HG02884 (cell line): ENCODE measurements around the gene ZNF682.
"Not testable (repeated sequence)": the region's sequence is repeated elsewhere in the genome, so short reads cannot be mapped to it uniquely, and the experiment has no call there.

Experiments used
- ATAC-seq: cut with Tn5 transposase; IDR thresholded peaks from one replicate; pipeline ENCODE4 v1.9.1; 2021; ENCODE audit warnings: mild to moderate bottlenecking, moderate library complexity; ENCODE audit not compliant: unreplicated experiment

The ZNF682 gene

DNA sequence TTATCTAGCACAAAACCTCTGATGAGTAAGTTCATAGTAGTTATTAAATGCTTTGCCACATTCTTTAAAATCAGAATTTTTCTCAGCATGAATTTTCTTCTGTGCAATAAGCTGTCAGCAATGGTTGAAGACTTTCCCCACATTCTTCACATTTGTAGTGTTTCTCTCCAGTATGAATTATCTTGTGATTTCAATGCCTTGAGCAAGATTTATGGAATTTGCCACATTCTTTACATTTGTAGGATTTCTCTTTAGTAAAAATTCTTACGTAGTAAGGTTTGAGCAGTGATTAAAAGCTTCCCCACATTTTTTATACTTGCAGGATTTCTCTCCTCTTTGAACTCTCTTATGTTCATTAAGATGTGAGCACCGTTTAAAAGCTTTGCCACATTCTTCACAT, 33.6 kb downstream of the ZNF682 start:
- no peak for ATAC-seq

DNA sequence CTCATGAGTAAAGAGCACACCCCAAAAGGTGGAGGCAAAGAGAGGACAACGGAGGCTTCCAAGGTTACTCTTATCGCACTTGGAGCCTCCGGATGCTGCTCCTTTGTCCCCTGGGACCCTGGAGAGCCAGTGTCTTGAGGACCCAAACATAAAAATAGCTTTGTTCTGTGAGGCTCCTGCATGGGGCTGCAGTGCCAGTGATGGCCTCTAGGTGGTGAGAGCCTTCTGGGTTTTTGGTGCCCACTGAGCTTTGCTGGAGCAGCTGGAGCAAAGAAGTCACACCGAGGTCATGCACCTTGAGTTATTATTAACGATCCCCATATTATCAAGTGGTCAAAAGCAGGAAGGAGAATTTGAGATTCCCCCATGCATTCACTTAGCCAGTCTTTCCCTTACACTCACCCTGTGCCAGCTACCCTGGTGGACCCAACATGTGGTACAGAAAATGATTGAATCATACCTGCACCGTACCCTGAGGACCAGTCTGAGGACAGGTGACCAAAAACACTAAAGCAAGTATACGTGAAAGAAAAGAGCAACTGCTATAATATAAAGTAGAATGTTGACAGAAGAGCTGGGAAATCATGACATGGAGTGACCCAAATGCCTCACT, 41.5 kb downstream of the ZNF682 start:
- no peak for ATAC-seq

DNA sequence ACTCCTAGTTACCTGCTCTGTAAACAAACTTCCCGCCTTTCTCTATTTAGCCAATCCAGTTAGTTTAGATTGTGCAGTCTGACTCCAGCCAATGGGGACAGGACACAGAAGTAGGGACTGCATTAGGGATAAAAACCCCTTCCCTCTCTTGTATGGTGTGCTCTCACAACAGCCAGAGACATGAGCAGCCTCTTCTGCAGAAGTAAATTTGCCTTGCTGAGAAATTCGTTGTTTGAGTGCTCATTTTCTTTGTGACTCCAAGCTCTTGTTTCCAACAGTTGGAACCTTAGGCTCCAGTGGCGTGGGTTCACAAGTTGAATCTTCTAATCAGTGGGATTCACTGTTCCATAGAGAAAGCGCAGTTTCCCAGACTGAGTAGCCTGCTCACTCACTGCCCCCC, 72.4 kb downstream of the ZNF682 start:
- ATAC-seq: no peak

DNA sequence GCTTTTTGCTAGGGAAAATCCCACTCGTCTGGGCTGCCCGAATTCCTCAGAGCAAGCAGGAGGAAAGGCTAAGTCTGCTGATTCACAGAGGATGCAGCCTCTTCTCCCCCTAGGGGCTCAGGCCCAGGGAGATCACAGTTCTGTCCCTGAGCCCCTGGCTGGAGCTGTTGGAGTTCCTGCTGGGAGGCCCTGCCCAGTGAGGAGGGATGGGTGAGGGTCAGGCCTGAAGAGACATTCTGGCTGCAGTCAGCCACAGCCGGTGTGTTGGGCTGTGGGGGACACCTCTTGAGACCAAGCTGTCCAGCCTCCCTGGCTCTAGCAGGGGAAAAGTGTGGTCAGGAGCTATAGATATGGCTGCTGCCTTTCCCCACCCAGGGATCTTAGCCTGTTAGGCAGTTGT, 73.2 kb downstream of the ZNF682 start:
- not testable (repeated sequence) for ATAC-seq

DNA sequence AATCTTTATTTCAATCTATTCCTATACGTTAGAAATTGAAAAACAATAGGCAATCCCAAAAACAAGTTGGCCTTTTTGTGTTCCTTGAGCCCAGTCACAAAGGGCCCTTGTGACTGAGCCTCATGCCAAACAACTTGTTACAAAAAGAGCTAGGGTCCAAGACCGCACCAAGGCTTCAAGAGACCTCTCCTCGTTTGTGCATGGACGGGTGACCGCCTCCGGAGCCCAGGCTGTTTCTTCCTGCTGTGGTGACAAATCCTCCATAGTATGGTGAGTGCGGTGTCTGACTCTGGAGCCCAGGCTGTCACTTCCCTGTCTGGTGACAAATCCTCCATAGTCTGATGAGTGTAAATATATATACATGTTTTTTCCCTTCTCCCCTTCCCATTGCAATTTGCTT, 74.9 kb downstream of the ZNF682 start:
- no peak for ATAC-seq

DNA sequence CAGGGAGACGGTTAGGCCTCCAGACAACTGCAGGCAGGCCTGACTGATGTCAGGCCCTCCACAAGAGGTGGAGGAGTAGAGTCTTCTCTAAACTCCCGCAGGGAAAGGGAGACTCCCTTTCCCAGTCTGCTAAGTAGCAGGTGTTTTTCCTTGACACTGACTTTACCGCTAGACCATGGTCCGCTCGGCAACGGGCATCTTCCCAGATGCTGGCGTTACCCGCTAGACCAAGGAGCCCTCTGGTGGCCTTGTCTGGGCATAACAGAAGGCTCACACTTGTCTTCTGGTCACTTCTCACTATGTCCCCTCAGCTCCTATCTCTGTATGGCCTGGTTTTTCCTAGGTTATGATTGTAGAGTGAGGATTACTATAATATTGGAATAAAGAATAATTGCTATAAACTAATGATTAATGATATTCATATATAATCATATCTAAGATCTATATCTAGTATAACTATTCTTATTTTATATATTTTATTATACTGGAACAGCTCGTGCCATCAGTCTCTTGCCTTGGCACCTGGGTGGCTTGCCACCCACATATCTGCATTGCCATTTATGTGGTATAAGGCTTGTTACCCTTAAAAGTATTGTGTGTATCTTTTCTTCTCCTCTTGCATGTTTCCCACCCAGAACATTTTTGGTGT, 80.0 kb downstream of the ZNF682 start:
- ATAC-seq: not testable (repeated sequence)

DNA sequence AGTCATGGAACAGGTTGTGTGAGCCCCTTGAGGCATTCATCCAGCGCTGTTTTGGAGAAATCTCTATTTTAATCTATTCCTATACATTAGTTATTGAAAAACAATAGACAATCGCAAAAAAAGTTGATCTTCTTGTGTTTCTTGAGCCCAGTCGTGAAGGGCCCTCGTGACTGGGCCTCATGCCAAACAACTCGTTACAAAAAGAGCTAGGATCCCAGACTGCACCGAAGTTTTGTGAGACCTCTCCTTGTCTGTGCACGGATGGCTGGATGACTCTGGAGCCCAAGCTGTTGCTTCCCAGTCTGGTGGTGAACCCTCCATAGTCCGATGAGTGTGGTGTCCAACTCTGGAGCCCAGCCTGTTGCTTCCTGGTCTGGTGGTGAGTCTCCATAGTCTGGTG, 81.5 kb downstream of the ZNF682 start:
- not testable (repeated sequence) for ATAC-seq

DNA sequence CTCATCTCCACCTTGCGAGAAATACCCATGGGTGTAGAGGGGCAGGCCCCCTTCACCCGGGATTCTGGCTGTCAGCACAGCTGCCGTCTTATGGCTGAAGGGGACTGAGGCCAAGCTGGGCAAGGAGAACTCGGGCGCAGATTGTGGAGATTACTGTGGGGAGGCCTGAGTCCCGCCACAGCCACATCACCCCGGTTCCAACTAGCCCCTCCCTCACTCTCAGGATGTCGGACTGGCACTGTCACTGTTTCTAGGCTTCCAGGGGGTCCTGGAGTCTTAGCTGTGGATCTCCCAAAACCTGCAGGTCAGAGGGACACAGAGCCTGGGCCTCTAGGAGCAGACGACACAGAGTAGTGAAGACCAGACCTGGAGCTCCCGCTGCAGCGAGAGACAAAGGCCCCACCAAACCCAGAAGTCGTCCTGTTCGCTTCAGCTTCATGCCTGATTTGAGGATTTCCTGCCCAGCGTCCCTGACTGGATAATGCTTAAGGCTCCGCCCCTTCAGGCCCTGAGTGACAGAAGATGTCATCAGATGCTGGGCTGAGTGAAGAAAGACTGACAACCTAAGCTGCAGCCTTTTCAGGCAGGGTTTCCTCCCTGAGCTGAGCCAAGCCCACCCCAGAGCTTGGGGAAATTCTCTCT, 82.8 kb downstream of the ZNF682 start:
- no peak for ATAC-seq

DNA sequence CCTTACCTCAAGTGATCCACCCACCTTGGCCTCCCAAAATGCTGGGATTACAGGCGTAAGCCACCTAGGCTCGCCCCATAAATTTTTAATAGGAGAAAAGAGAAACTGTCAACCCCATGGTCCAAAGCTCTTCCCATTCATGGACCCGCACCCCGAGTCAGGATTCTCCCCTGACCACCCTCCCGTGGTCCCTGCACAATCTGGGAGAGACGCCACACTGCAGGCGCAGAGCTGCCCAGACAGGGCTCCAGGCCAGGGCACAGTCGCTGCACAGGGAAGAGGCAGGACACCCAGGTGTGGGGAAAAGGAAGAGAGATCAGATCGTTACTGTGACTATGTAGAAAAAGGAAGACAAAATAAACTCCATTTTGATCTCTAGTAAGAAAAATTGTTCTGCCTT, 84.1 kb downstream of the ZNF682 start:
- no peak for ATAC-seq
